Stomach (tissue), 4 donors: ENCODE data around the gene RNU6-7.

Source experiments
- CTCF ChIP-seq, 7 experiments: fragments of 450-650 bp in 4 of 7; fragments of 200-600 bp in 3 of 7; sonication (generic) in 3 of 7; IDR thresholded peaks; one replicate each; pipeline ENCODE4 v1.5.1; 2016 to 2019; ENCODE audit warnings: antibody characterized with exemption in 7 of 7, control low read depth in 2 of 7, mild to moderate bottlenecking in 1 of 7
- EP300 ChIP-seq: sonication (generic); formaldehyde crosslinking; IDR thresholded peaks from one replicate; pipeline ENCODE4 v1.6.1; 2017; ENCODE audit warnings: antibody characterized with exemption
- POLR2A ChIP-seq, 4 donors: fragments of 450-650 bp; IDR thresholded peaks; one replicate each; pipeline ENCODE4 v1.6.1; 2016; ENCODE audit warnings: antibody characterized with exemption in 4 of 4, control low read depth in 2 of 4, mild to moderate bottlenecking in 1 of 4, moderate library complexity in 1 of 4
- POLR2AphosphoS5 ChIP-seq, 3 donors: sonication (generic); formaldehyde crosslinking; IDR thresholded peaks; one replicate each; pipeline ENCODE4 v1.6.1; 2016; ENCODE audit warnings: antibody characterized with exemption in 3 of 3

- no peak for TF ChIP-seq CTCF (IDR thresholded peaks at IDR 0.05)
- no peak for TF ChIP-seq POLR2A (IDR thresholded peaks at IDR 0.05)
- TF ChIP-seq POLR2AphosphoS5 (IDR thresholded peaks at IDR 0.05), result no peak
- no peak for TF ChIP-seq EP300
These were observed 34.9 kb upstream of the RNU6-7 start for GRCh38 chr14:32166924-32167323.
